Ovary (tissue), 3 donors: ENCODE measurements around the gene RGS6.

Experiments
- CTCF ChIP-seq, 3 donors: fragments of 450-650 bp in 2 of 3; fragments of 200-600 bp in 1 of 3; IDR thresholded peaks; one replicate each; pipeline versions ENCODE4 v1.5.1 to v1.8.0; 2016 to 2022; ENCODE audit warnings: antibody characterized with exemption in 3 of 3, mild to moderate bottlenecking in 1 of 3
- POLR2A ChIP-seq: fragments of 450-650 bp; IDR thresholded peaks from one replicate; pipeline ENCODE4 v1.6.1; 2017; ENCODE audit warnings: antibody characterized with exemption, mild to moderate bottlenecking, moderate library complexity
- donor health status: DM: no; HTN: no; CAD: no.

GRCh38 chr14:72595152-72595862 is 663.1 kb downstream of the RGS6 start:
- TF ChIP-seq CTCF (IDR thresholded peaks at IDR 0.05) (no peak), POLR2A (no peak)
